GM12874 (cell line): ENCODE data around the gene PACS1.

ENCODE experiments used
- TF ChIP-seq, protein P1 (sequence below): IDR thresholded peaks from 2 replicates; pipeline ENCODE4 v1.5.1; 2011; ENCODE audit warnings: low read depth, mild to moderate bottlenecking, control low read depth, low read length, moderate library complexity; ENCODE audit not compliant: insufficient read depth

PACS1 gene

DNA sequence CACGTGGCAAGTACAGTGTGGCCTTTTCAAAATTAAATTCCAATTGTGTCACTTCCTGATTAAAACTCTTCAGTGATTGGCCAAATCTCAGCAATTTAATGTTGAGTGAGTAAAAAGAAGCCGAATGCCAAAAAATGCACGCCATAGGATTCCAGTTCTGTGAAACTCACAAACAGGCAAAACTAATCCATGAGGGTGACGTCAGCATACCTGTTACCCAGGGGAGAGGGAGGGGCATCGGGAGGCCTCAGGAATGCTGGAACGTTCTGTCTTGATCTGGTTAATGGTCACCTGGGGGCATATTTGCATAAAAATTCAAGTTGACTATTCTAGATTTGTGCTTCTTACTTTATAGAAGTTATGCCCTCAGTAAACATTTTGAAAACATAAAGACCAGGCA lies 158.4 kb downstream of the PACS1 start:
- TF ChIP-seq, protein P1, sequence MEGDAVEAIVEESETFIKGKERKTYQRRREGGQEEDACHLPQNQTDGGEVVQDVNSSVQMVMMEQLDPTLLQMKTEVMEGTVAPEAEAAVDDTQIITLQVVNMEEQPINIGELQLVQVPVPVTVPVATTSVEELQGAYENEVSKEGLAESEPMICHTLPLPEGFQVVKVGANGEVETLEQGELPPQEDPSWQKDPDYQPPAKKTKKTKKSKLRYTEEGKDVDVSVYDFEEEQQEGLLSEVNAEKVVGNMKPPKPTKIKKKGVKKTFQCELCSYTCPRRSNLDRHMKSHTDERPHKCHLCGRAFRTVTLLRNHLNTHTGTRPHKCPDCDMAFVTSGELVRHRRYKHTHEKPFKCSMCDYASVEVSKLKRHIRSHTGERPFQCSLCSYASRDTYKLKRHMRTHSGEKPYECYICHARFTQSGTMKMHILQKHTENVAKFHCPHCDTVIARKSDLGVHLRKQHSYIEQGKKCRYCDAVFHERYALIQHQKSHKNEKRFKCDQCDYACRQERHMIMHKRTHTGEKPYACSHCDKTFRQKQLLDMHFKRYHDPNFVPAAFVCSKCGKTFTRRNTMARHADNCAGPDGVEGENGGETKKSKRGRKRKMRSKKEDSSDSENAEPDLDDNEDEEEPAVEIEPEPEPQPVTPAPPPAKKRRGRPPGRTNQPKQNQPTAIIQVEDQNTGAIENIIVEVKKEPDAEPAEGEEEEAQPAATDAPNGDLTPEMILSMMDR, result no peak

DNA sequence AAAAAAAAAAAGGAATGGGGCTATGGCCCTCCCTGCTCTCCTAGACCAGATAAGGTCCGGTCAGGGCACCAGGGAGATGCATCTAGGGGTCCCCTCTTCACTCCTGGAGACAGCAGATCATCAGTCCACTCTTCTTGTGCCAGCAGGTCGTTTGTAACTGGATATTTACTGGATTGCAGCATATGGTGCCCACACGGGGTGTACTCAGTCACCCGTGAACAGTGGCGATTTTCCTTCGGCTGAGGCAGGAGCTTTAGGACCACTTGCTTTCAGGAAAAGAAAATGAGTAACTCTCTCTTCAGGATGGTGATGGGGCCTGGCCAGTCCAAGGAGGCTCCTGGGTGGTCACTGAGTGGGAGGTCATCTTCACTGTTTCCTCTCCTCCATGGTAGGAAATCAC lies 160.1 kb downstream of the PACS1 start:
- TF ChIP-seq, protein P1, result no peak

DNA sequence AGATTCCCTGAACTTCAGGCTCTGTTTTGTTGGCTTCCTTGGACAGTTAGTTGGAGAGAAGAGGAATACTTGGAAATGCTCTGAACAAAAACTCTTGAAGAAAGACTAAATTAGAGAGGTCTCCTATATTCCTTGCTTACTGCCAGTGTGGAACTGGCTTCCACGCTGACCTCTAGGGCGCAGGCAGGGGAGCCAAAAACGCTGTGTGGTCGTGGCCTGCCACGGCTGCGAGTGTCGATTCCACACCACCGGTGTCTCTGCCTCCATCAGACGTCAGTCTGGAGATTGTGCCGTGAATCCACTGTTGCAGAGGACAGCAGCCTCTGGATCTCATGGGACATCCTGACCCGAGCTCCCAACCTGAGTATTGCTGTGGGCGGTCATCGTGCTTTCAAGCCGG lies 160.9 kb downstream of the PACS1 start:
- TF ChIP-seq, protein P1, result no peak

DNA sequence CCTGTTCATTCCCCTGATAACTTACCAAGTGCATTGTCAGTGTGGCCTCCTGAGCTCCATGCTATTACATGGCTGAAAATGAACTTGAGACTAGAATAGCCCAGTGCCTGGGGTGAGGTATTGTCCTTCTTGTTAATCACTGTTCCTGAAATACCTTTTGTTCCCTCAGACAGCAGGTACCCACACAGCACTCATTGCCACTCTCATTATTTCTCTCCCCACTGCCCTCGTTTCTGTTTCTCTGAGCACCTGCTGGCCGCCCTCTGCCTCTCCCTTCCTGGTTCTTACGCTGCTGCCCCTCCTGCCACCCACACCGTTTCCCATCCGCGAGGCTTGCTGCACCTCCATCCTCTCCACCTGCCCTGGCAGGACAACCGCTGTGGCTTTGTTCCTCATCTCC lies 161.5 kb downstream of the PACS1 start:
- TF ChIP-seq, protein P1, result no peak

DNA sequence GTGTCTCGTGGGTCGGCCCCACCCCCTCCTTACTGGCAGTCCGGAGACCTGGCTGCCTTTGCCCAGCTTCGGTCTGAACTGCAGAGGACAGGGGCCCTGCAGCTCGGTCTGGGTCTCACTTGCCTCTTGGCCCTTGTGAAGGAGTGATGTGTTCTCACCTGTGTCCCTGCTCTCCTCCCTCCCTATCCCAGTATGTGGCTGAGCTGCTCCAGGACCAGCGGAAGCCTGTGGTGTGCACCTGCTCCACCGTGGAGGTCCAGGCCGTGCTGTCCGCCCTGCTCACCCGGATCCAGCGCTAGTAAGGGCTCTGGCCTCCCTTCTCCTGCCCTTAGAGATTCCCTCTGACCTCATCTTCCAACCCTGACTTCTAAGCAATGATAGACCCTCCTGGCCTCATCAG lies 162.7 kb downstream of the PACS1 start:
- TF ChIP-seq, protein P1, result no peak

DNA sequence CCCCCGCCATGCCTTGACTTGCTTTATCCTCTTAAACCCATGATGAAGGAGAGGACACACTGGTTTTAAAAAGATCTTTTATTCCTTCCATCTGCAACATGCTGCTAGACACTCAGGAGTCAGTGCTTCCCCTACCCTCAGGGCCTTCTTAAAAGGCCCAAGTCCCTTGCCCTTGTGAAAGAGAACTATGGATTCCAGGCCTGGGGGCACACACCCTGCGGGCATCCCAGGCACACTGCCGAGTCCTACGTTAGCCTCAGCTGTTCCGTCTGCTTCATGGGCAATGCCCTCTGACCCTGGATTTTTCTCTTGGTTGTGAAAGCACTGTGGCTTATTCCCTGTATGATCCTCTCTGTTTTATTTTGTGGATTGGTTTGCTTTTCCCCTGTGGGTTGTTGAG lies 163.2 kb downstream of the PACS1 start:
- TF ChIP-seq, protein P1, result no peak

DNA sequence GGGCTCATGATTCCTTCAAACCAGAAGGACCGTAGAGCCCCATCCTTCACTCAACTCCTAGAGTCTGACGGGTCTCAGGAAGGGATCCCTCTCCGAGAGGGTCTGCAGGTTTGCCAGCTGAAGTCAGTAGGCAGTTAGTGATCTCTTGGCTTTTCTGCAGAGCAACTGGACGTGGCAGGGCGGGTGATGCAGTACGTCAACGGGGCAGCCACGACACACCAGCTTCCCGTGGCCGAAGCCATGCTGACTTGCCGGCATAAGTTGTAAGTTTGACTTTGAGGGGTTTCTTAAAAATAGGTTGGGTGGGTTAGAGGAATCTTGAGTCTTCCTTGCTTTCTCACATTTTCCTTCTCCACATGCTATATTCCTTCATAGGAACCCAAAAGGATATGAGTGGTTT lies 165.1 kb downstream of the PACS1 start:
- TF ChIP-seq, protein P1, result no peak

DNA sequence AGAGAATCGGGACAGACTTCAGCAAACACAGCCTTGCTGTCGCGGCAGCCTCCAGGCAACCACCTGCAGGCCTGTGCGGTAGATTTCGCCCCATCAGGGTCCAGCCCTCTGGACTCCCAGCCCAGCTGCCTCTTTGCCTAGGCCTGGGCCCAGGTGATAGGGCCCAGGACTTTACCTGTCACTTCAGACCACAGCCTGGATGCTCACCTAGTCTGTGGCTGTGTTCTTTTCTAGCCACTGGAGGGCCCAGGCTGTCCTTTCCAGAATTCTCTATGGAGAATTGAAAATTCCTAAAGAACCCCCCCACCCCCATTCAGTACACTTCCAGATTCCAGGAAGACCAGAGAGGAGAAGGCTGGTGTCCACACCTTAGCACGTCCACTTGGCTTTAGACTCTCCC lies 167.8 kb downstream of the PACS1 start:
- TF ChIP-seq, protein P1, result no peak
